Hepatocyte (in vitro differentiated cells): Measurements from ENCODE around the gene GRIA1. TPM values are rescaled to one million over a fixed set of nuclear protein-coding genes. Genes with fewer than 3 reads are reported as not detected.

Experiments used
- DNase-seq: peaks from one replicate; pipeline ENCODE4 v3.0.0-alpha.2; 2016; ENCODE audit warnings: low spot score
- H2AFZ ChIP-seq: fragments of 200-600 bp; sonication (generic); 2 replicates; pipeline ENCODE4 v1.6.0; 2016; ENCODE audit warnings: antibody characterized with exemption, mild to moderate bottlenecking
- H3K27ac ChIP-seq: fragments of 200-600 bp; sonication (generic); 2 replicates; pipeline ENCODE4 v1.5.1; 2016; ENCODE audit warnings: mild to moderate bottlenecking
- H3K27me3 ChIP-seq: fragments of 200-600 bp; sonication (generic); 2 replicates; pipeline ENCODE4 v1.6.1; 2016
- H3K36me3 ChIP-seq: fragments of 200-600 bp; sonication (generic); replicated peaks from 2 replicates; pipeline ENCODE4 v1.5.1; 2016; ENCODE audit warnings: low read depth; ENCODE audit not compliant: insufficient read depth
- H3K4me1 ChIP-seq: fragments of 200-600 bp; sonication (generic); 2 replicates; pipeline ENCODE4 v1.5.1; 2016; ENCODE audit warnings: mild to moderate bottlenecking, moderate library complexity; ENCODE audit not compliant: insufficient read depth
- H3K4me2 ChIP-seq: fragments of 200-600 bp; sonication (generic); 2 replicates; pipeline ENCODE4 v1.6.0; 2016
- H3K4me3 ChIP-seq: fragments of 200-600 bp; sonication (generic); 2 replicates; pipeline ENCODE4 v1.5.1; 2016; ENCODE audit warnings: mild to moderate bottlenecking
- H3K79me2 ChIP-seq: fragments of 200-600 bp; sonication (generic); 2 replicates; pipeline ENCODE4 v1.6.0; 2017; ENCODE audit warnings: mild to moderate bottlenecking
- H3K9me2 ChIP-seq: fragments of 200-600 bp; sonication (generic); replicated peaks from 2 replicates; pipeline ENCODE4 v1.6.0; 2017; ENCODE audit warnings: mild to moderate bottlenecking; ENCODE audit not compliant: insufficient read depth
- H3K9me3 ChIP-seq: fragments of 200-600 bp; sonication (generic); 2 replicates; pipeline ENCODE4 v1.5.1; 2016; ENCODE audit warnings: low read depth, mild to moderate bottlenecking
- H4K20me1 ChIP-seq: fragments of 200-600 bp; sonication (generic); 2 replicates; pipeline ENCODE4 v1.6.0; 2016; ENCODE audit warnings: mild to moderate bottlenecking; ENCODE audit not compliant: insufficient read depth, poor library complexity, severe bottlenecking
- EZH2 ChIP-seq: fragments of 200-600 bp; sonication (generic); IDR thresholded peaks from 2 replicates; pipeline ENCODE4 v1.6.1; 2016; ENCODE audit warnings: antibody characterized with exemption, mild to moderate bottlenecking, borderline replicate concordance
- EZH2phosphoT487 ChIP-seq: fragments of 200-600 bp; sonication (generic); IDR thresholded peaks from one replicate; pipeline ENCODE4 v1.6.1; 2018; ENCODE audit warnings: antibody characterized with exemption, mild to moderate bottlenecking, low read depth, moderate library complexity; ENCODE audit not compliant: unreplicated experiment, severe bottlenecking
- WGBS: methylation state at CpG from one replicate; pipeline ENCODE4 v1.1.6; 2016; ENCODE audit warnings: low lambda C conversion rate; ENCODE audit errors: missing lambda C conversion rate; 5-methylcytosine and 5-hydroxymethylcytosine counted together
- polyA plus RNA-seq: library from polyadenylated mRNA; unstranded; fragments of >200 nt; fragmentation: Nextera tagmentation; extraction: Ambion mirVana; gene quantifications from 2 replicates; pipeline ENCODE4 v1.2.1, GENCODE V29; 2016
- total RNA-seq: library from RNA; depleted of rRNA; stranded (reverse); fragments of >200 nt; gene quantifications from 2 replicates; pipeline ENCODE4 v1.2.3, GENCODE V29; 2014
- TF ChIP-seq, protein P1 (sequence below): fragments of 200-600 bp; sonication (generic); IDR thresholded peaks from 2 replicates; pipeline ENCODE4 v1.5.1; 2016; ENCODE audit warnings: antibody characterized with exemption, mild to moderate bottlenecking; ENCODE audit not compliant: poor library complexity

GRIA1 gene
- total and polyA plus RNA-seq, 2 experiments from 2014 or later = 0.29 to 0.50 TPM

DNA sequence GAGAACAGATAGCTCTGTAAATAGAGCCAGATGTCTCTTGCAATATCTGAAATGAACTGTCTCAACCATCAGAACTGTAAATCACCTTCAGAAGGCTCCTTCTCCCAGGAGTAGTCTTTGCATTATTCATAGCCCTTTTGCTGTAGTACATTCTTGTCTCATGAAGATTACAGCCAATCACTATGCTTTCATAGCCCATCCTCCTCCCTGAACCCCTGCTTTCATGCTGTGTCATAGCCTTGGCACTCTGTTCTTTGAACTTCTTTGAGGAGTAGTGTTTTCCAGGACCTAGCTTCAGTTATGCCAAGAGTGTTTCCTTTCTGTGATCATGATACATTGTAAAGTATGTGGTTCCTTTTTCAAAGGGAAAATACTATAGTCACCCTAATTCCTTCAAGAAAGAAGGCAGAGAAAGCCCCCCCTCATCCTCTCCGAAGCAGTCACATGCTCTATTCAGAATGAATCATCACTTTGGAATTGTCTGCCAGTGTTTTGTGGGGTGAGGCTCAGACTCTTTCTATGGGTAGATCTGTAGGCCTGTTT is 61.1 kb downstream of the GRIA1 start:
- Histone ChIP-seq H3K27ac (peak overlapping the region; percentile 66), H3K9me3 (no peaks in the 10 kb centered on the region), H3K79me2 (no peaks in the 10 kb centered on the region), H2AFZ (peak overlapping the region; percentile 46), H3K9me2 (no peaks in the 10 kb centered on the region), H3K36me3 (no peaks in the 10 kb centered on the region), H3K4me1 (peaks cover 12% of the 10 kb centered on the region), H3K27me3 (no peaks in the 10 kb centered on the region), H3K4me2 (peak overlapping the region; percentile 40), H3K4me3 (no peak overlapping the region), H4K20me1 (no peaks in the 10 kb centered on the region)
- DNase-seq = peak; percentile 67
- 0% methylated on average over 1 of the region's 1 CpG for WGBS
- no peak for TF ChIP-seq EZH2phosphoT487
- TF ChIP-seq, protein P1, sequence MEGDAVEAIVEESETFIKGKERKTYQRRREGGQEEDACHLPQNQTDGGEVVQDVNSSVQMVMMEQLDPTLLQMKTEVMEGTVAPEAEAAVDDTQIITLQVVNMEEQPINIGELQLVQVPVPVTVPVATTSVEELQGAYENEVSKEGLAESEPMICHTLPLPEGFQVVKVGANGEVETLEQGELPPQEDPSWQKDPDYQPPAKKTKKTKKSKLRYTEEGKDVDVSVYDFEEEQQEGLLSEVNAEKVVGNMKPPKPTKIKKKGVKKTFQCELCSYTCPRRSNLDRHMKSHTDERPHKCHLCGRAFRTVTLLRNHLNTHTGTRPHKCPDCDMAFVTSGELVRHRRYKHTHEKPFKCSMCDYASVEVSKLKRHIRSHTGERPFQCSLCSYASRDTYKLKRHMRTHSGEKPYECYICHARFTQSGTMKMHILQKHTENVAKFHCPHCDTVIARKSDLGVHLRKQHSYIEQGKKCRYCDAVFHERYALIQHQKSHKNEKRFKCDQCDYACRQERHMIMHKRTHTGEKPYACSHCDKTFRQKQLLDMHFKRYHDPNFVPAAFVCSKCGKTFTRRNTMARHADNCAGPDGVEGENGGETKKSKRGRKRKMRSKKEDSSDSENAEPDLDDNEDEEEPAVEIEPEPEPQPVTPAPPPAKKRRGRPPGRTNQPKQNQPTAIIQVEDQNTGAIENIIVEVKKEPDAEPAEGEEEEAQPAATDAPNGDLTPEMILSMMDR = no peak
- TF ChIP-seq EZH2 = no peak

DNA sequence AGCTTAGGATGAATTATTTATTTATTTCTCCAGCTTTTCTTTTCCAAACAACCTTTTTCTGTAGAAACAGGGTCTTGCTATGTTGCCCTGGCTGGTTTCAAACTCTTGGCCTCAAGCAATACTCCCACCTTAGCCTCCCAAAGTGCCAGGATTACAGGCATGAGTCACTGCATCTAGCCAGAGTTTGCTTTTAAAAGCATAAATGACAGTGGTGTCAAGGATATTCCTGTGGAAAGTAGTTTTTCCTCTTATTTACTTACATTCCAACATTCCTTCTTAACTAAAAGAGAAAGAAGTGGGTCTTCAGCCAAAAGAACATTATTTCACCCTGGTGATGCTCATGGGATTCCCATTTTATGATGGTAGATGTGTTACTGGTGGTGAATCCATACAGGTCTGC is 62.4 kb downstream of the GRIA1 start:
- Histone ChIP-seq H3K4me2 (no peak overlapping the region), H3K79me2 (no peaks in the 10 kb centered on the region), H3K27me3 (no peaks in the 10 kb centered on the region), H3K27ac (no peak overlapping the region), H3K9me3 (no peaks in the 10 kb centered on the region), H3K4me1 (peaks cover 12% of the 10 kb centered on the region), H3K36me3 (no peaks in the 10 kb centered on the region), H4K20me1 (no peaks in the 10 kb centered on the region), H3K9me2 (no peaks in the 10 kb centered on the region), H2AFZ (no peak overlapping the region), H3K4me3 (no peak overlapping the region)
- no peak for DNase-seq
- TF ChIP-seq EZH2 (no peak), EZH2phosphoT487 (no peak)
- TF ChIP-seq, protein P1 = no peak

DNA sequence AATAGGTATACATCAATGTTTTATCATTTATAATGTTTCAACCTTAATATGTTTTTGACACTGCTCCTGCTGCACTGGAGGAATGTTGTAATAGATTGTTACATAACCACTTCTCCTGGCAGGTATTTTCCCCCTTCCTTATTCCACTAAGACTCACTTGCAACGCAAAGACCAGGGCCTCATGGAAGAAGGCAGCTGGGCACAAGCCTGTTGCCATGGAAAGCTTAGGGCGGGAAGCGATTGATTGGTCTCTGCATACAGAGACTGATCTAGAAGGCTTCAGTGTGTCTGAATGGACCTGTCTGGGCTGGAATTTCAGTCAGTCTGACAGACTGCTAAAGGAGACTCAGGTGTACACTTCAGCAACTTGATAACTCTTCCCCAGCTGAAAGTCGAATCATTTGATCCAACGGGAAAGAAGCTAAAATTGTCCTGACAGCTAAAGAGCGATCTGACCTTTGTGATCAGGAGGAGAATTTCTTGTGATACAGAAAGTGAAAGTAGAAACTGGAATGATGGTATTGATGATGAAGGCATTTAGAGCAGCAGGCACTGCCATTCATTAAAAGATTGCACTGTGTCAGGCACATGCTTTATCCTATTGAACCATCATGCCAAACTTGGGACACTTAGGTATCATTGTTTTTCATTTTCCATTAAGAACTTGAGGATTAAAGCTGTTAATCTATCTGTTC is 65.1 kb downstream of the GRIA1 start:
- no peaks in the 10 kb centered on the region for H3K79me2 ChIP-seq
- no peaks in the 10 kb centered on the region for H3K9me2 ChIP-seq
- H3K27ac ChIP-seq = no peak overlapping the region
- no peak overlapping the region for H2AFZ ChIP-seq
- no peak overlapping the region for H3K4me3 ChIP-seq
- H3K27me3 ChIP-seq = no peaks in the 10 kb centered on the region
- no peaks in the 10 kb centered on the region for H3K36me3 ChIP-seq
- H3K4me1 ChIP-seq = peaks cover 12% of the 10 kb centered on the region
- 70% methylated on average over 6 of the region's 6 CpGs for WGBS
- TF ChIP-seq, protein P1 = no peak
- TF ChIP-seq EZH2phosphoT487 = no peak
- no peak for TF ChIP-seq EZH2
- no peaks in the 10 kb centered on the region for H3K9me3 ChIP-seq
- no peaks in the 10 kb centered on the region for H4K20me1 ChIP-seq
- no peak overlapping the region for H3K4me2 ChIP-seq
- no peak for DNase-seq
